K562 (cell line): ENCODE results near the gene SOX15.

ENCODE experiments used
- ETV6 ChIP-seq, 3 experiments: fragments of 150-350 bp in 1 of 3; sonication (generic) in 1 of 3; formaldehyde crosslinking in 1 of 3; IDR thresholded peaks; 2 replicates each; pipeline versions ENCODE4 v1.6.1 to v1.8.0; 2014 to 2022; ENCODE audit warnings: borderline replicate concordance in 2 of 3, low read depth in 2 of 3, antibody characterized with exemption in 1 of 3, low read length in 1 of 3, mild to moderate bottlenecking in 1 of 3, missing genetic modification reagents in 1 of 3
- HDAC6 ChIP-seq: IDR thresholded peaks from 2 replicates; pipeline ENCODE4 v1.6.1; 2012; ENCODE audit warnings: low read depth, mild to moderate bottlenecking, control low read depth, inconsistent platforms, low read length, moderate library complexity
- RAD21 ChIP-seq, 2 experiments: fragments of 250-450 bp in 1 of 2; fragments of 450-650 bp in 1 of 2; sonication (Bioruptor Pico) in 1 of 2; formaldehyde crosslinking in 1 of 2; IDR thresholded peaks in 1 of 2; conservative IDR thresholded peaks in 1 of 2; 2 replicates each; pipeline versions ENCODE4 v1.4.0 to v1.8.0; 2020 to 2022; ENCODE audit warnings: mild to moderate bottlenecking in 2 of 2, moderate library complexity in 1 of 2
- SMAD3 ChIP-seq: fragments of 450-650 bp; formaldehyde crosslinking; conservative IDR thresholded peaks from 2 replicates; pipeline ENCODE4 v1.4.0; 2020; ENCODE audit warnings: mild to moderate bottlenecking
- SP1 ChIP-seq: sonication (generic); formaldehyde crosslinking; IDR thresholded peaks from 2 replicates; pipeline ENCODE4 v1.8.1; 2022; ENCODE audit warnings: mild to moderate bottlenecking, missing genetic modification reagents
- TAF7 ChIP-seq: fragments of 450-650 bp; IDR thresholded peaks from 2 replicates; pipeline ENCODE4 v1.6.1; 2016; ENCODE audit warnings: missing genetic modification characterization, missing compliant biosample characterization
- ZNF431 ChIP-seq: sonication (generic); formaldehyde crosslinking; IDR thresholded peaks from 2 replicates; pipeline ENCODE4 v1.8.0; 2022; ENCODE audit warnings: mild to moderate bottlenecking, missing genetic modification reagents
- TF ChIP-seq, protein P1 (sequence below), 3 experiments: IDR thresholded peaks in 2 of 3; conservative IDR thresholded peaks in 1 of 3; 2 replicates each; pipeline ENCODE4 v1.5.1; 2011 to 2012; ENCODE audit warnings: low read length in 3 of 3, mild to moderate bottlenecking in 3 of 3, control low read depth in 2 of 3, improper control_type of control experiment in 1 of 3, inconsistent platforms in 1 of 3, low read depth in 1 of 3, mixed read lengths in 1 of 3, moderate library complexity in 1 of 3; ENCODE audit not compliant: insufficient read depth in 2 of 3

DNA sequence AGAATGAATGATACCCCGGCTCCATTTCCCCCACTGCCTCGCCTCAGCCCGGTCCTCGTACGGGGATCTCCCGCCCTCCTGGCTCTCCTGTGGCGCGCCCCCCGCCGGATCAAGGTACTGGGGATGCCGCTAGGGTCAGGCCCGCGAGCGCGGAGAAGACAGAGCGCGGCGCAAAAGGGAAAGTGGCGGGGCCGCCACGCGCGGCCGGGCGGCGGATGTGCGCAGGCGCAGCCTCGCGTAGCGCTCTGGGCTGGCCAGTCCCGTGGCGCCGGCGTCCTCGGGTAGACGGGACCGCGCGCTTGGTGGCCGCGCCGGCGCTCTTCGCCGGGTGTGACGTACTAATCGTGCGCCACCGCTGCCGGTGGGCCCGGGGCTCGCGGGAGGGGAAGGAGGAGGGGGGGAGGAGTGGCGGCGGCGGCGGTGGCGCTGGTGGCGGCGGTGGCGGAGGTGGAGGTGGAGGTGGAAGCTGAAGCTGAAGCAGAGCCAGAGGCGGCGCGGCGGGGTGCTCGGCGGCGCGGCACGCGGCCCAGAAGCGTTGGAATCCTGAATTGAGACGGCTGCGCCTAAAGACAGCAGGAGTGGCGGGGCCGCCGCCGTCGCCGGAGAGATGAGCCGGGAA is 28.2 kb downstream of the SOX15 start, which contains the start of gene SENP3:
- TF ChIP-seq SP1 (CRISPR knock-in tag) = no peak; the same call in 1 of the 2 replicates
- no peak for TF ChIP-seq RAD21 (CRISPR knock-in tag; conservative IDR thresholded peaks at IDR 0.05 in 1 of 2, IDR thresholded peaks at IDR 0.05 in 1 of 2)
- TF ChIP-seq ZNF431 = no peak
- no peak for TF ChIP-seq ETV6 (IDR thresholded peaks at IDR 0.05; ENCODE audit: borderline replicate concordance in 1 of 2, low read depth in 2 of 2, low read length in 1 of 2)
- no peak for TF ChIP-seq ETV6 (CRISPR knock-in tag; IDR thresholded peaks at IDR 0.05; ENCODE audit: borderline replicate concordance)
- TF ChIP-seq SMAD3 = no peak
- no peak for TF ChIP-seq TAF7 (tag)
- TF ChIP-seq, protein P1, sequence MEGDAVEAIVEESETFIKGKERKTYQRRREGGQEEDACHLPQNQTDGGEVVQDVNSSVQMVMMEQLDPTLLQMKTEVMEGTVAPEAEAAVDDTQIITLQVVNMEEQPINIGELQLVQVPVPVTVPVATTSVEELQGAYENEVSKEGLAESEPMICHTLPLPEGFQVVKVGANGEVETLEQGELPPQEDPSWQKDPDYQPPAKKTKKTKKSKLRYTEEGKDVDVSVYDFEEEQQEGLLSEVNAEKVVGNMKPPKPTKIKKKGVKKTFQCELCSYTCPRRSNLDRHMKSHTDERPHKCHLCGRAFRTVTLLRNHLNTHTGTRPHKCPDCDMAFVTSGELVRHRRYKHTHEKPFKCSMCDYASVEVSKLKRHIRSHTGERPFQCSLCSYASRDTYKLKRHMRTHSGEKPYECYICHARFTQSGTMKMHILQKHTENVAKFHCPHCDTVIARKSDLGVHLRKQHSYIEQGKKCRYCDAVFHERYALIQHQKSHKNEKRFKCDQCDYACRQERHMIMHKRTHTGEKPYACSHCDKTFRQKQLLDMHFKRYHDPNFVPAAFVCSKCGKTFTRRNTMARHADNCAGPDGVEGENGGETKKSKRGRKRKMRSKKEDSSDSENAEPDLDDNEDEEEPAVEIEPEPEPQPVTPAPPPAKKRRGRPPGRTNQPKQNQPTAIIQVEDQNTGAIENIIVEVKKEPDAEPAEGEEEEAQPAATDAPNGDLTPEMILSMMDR (IDR thresholded peaks at IDR 0.05 in 2 of 3, conservative IDR thresholded peaks at IDR 0.05 in 1 of 3; ENCODE audit: insufficient read depth in 2 of 3, low read depth in 1 of 3, low read length in 3 of 3) = no peak
- no peak for TF ChIP-seq HDAC6
